ENCODE measurements around the gene KCNQ1. TPM values are rescaled to one million over a fixed set of nuclear protein-coding genes. Genes with fewer than 3 reads are reported as not detected.
"Not testable (repeated sequence)": the region's sequence is repeated elsewhere in the genome, so short reads cannot be mapped to it uniquely, and the experiment has no call there.

Gene KCNQ1
- total RNA-seq, 2 donors from 2014 or later: 38.9 to 46.1 TPM

DNA sequence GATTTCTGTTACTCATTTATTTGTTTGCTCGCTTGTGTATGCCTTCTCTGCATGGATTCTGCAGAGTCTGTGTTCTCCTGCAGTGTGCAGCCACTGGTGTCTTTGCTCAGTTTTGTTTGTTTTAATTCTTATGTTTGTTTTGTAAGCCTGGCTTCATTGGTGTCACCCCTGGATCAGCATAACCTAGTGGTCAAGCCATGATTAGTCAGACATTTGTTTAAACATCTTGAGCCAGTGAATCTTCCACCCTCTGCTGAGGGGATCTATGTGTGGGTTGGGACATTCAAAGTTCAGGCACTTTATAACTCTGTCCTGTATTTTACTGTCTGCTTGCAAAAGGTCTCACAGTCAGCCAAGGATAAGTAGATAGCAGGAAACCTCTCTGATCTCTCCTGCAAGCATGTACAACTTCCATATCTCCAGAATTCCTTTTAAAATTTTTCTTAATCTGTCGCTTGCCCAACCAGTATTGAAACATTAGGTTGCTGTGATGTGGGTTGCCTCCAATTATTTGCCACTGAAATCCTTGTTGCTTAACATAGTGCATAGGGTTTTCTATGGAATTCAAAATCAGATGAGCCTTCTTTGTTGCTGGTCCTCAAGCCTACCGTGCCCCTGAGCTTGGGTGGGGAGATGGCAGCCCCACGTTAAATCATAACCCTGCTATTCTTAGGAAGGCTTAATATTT is 168.2 kb downstream of the KCNQ1 start:
- TF ChIP-seq, protein P1, sequence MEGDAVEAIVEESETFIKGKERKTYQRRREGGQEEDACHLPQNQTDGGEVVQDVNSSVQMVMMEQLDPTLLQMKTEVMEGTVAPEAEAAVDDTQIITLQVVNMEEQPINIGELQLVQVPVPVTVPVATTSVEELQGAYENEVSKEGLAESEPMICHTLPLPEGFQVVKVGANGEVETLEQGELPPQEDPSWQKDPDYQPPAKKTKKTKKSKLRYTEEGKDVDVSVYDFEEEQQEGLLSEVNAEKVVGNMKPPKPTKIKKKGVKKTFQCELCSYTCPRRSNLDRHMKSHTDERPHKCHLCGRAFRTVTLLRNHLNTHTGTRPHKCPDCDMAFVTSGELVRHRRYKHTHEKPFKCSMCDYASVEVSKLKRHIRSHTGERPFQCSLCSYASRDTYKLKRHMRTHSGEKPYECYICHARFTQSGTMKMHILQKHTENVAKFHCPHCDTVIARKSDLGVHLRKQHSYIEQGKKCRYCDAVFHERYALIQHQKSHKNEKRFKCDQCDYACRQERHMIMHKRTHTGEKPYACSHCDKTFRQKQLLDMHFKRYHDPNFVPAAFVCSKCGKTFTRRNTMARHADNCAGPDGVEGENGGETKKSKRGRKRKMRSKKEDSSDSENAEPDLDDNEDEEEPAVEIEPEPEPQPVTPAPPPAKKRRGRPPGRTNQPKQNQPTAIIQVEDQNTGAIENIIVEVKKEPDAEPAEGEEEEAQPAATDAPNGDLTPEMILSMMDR (IDR thresholded peaks at IDR 0.05): no peak
- TF ChIP-seq POLR2A (IDR thresholded peaks at IDR 0.05): no peak
- Histone ChIP-seq H3K27me3 (no peaks in the 10 kb centered on the region), H3K36me3 (replicated peaks in 1 of 2; ENCODE audit: insufficient read depth in 1 of 2, low read depth in 2 of 2) (no peaks in the 10 kb centered on the region), H3K4me3 (no peak overlapping the region), H3K4me1 (no peaks in the 10 kb centered on the region), H3K9me3 (peaks cover 0 to 4% (median 0%) of the 10 kb centered on the region in 3 donors), H3K27ac (no peak overlapping the region)
- WGBS, 2 donors: 84 to 92% methylated on average over 4 of the region's 4 CpGs
- intact Hi-C loops (cut with DNase I): no loop called here
- ATAC-seq (no peak), DNase-seq (no peak)

DNA sequence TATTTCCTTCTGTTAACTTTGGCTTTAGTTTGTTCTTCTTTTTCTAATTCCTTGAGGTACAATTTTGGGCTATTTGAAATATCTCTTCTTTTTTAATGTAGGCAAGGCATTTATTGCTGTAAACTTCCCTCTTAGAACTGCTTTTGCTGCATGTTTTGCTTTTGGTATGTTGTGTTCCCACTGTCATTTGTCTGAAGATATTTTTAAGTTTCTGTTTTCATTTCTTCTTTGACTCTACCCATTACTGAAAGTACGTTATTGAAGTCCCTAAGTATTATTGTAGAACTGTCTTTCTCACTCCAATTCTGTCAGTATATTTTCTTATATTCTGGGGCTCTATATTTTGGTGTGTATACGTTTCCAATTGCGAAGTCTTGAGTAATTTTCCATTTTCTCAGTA is 177.1 kb downstream of the KCNQ1 start:
- Histone ChIP-seq H3K4me1 (no peaks in the 10 kb centered on the region), H3K9me3 (no peaks in the 10 kb centered on the region), H3K4me3 (no peak overlapping the region), H3K27ac (no peak overlapping the region), H3K27me3 (no peaks in the 10 kb centered on the region), H3K36me3 (replicated peaks in 1 of 2; ENCODE audit: insufficient read depth in 1 of 2, low read depth in 2 of 2) (no peaks in the 10 kb centered on the region)
- intact Hi-C loops (cut with DNase I): no loop called here
- DNase-seq (no peak), ATAC-seq (no peak)
- TF ChIP-seq POLR2A (IDR thresholded peaks at IDR 0.05): no peak
- TF ChIP-seq, protein P1 (IDR thresholded peaks at IDR 0.05): no peak
- 33 to 58% methylated on average over 3 of the region's 3 CpGs for WGBS, 2 donors

DNA sequence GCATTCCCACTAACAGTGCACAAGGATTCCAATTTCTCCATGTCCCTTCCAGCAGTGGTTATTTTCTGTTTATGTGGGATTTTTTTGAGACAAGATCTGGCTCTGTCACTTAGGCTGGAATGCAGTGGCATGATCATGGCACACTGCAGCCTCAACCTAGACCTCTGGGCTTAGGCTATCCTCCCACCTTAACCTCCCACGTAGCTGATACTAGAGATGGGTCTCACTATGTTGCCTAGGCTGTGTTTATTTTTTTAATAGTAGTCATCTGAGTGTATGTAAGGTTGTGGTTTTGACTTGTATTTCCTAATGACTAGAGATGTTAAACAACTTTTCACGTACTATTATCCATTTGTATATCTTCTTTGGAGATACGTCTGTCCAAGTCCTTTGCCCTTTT is 180.4 kb downstream of the KCNQ1 start:
- 63 to 74% methylated on average over 3 of the region's 3 CpGs for WGBS, 2 donors
- no peak overlapping the region for H3K4me3 ChIP-seq
- intact Hi-C loops (cut with DNase I): no loop called here
- no peaks in the 10 kb centered on the region for H3K4me1 ChIP-seq
- no peaks in the 10 kb centered on the region for H3K27me3 ChIP-seq
- TF ChIP-seq POLR2A (IDR thresholded peaks at IDR 0.05): no peak
- TF ChIP-seq, protein P1 (IDR thresholded peaks at IDR 0.05): no peak
- H3K9me3 ChIP-seq: peaks cover 0 to 2% (median 0%) of the 10 kb centered on the region in 3 donors
- DNase-seq (no peak), ATAC-seq (no peak)
- H3K36me3 ChIP-seq (replicated peaks in 1 of 2; ENCODE audit: insufficient read depth in 1 of 2, low read depth in 2 of 2): no peaks in the 10 kb centered on the region
- H3K27ac ChIP-seq: no peak overlapping the region

DNA sequence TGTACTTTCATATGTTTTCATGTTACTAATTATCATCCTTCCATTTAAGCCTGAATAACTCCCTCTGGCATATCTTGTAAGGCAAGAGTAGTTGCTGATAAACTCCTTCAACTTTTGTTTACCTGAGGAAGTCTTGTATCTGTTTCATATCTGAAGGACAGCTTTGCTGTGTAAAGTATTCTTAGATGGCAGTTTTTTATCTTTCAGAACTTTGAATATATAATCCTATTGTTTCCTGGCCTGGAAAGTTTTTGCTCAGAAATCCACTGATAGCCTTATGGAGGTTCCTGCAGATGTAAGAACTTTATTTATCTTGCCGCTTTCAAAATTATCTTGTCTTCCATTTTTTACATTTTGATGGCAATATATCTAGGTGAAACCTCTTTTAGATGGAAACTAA is 185.9 kb downstream of the KCNQ1 start:
- Histone ChIP-seq H3K4me1 (no peaks in the 10 kb centered on the region), H3K36me3 (replicated peaks in 1 of 2; ENCODE audit: insufficient read depth in 1 of 2, low read depth in 2 of 2) (no peaks in the 10 kb centered on the region), H3K27me3 (no peaks in the 10 kb centered on the region), H3K9me3 (peaks cover 0 to 17% (median 2%) of the 10 kb centered on the region in 3 donors), H3K4me3 (no peak overlapping the region), H3K27ac (no peak overlapping the region)
- 95 to 97% methylated on average over 1 of the region's 1 CpG for WGBS, 2 donors
- intact Hi-C loops (cut with DNase I): no loop called here
- no peak for DNase-seq
- ATAC-seq: no peak
- TF ChIP-seq POLR2A (IDR thresholded peaks at IDR 0.05): no peak
- TF ChIP-seq, protein P1 (IDR thresholded peaks at IDR 0.05): no peak

DNA sequence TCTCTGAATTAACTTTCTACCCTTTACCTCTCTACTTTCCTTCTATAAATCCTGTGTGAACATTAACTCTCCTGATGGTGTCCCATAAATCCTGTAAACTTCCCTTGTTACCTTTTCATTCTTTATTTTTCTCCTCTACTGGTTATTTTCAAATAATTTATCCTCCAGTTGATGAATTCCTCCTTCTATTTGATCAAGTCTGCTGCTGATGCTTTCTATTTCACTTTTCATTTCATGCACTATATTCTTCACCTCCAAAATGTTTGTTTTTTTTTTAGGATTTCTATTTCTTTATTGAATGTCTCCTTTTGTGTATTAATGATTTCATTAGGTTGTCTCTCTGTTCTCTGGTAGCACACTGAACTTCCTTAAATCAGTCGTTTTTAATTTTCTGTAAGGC is 186.4 kb downstream of the KCNQ1 start:
- ATAC-seq: no peak
- 58 to 83% methylated on average over 1 of the region's 1 CpG for WGBS, 2 donors
- TF ChIP-seq, protein P1 (IDR thresholded peaks at IDR 0.05): no peak
- no peak for TF ChIP-seq POLR2A (IDR thresholded peaks at IDR 0.05)
- Histone ChIP-seq H3K27ac (no peak overlapping the region), H3K9me3 (peaks cover 0 to 17% (median 2%) of the 10 kb centered on the region in 3 donors), H3K36me3 (replicated peaks in 1 of 2; ENCODE audit: insufficient read depth in 1 of 2, low read depth in 2 of 2) (no peaks in the 10 kb centered on the region), H3K27me3 (no peaks in the 10 kb centered on the region), H3K4me1 (no peaks in the 10 kb centered on the region), H3K4me3 (no peak overlapping the region)
- intact Hi-C loops (cut with DNase I): no loop called here
- DNase-seq: no peak

DNA sequence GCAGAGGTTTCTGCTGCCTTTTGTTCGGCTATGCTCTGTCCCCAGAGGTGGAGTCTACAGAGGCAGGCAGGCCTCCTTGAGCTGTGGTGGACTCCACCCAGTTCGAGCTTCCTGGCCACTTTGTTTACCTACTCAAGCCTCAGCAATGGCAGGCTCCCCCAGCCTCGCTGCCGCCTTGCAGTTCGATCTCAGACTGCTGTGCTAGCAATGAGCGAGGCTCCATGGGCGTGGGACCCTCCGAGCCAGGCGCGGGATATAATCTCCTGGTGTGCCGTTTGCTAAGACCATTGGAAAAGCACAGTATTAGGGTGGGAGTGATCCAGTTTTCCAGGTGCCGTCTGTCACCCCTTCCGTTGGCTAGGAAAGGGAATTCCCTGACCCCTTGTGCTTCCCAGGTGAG is 195.0 kb downstream of the KCNQ1 start:
- peaks cover 0 to 39% (median 8%) of the 10 kb centered on the region in 3 donors for H3K9me3 ChIP-seq
- intact Hi-C loops (cut with DNase I); H3K27me3 ChIP-seq; H3K4me1 ChIP-seq; H3K27ac ChIP-seq; DNase-seq; H3K36me3 ChIP-seq (replicated peaks in 1 of 2; ENCODE audit: insufficient read depth in 1 of 2, low read depth in 2 of 2); H3K4me3 ChIP-seq; ATAC-seq: not testable (repeated sequence)
- WGBS, 2 donors: 96 to 97% methylated on average over 12 to 13 of the region's 13 CpGs

Measured in body of pancreas (tissue), 4 donors.